Gastrocnemius medialis (tissue), 4 donors: Measurements from ENCODE around the gene SOSTDC1. TPM values are rescaled to one million over a fixed set of nuclear protein-coding genes. Genes with fewer than 3 reads are reported as not detected.

ENCODE experiments used
- ATAC-seq, 2 donors: fragments of 150-250 bp; one replicate each; pipeline ENCODE4 v1.9.1; 2016
- DNase-seq, 2 donors: peaks; one replicate each; pipeline ENCODE4 v3.0.0-alpha.2; 2019
- H3K27ac ChIP-seq, 4 donors: fragments of 200-600 bp; sonication (generic); 1 replicate in 1 of 4; 2 replicates in 3 of 4; pipeline ENCODE4 v1.5.1; 2016 to 2018; ENCODE audit warnings: mild to moderate bottlenecking in 2 of 4, moderate library complexity in 1 of 4
- H3K27me3 ChIP-seq, 3 donors: fragments of 200-600 bp; sonication (generic) in 2 of 3; 1 replicate in 1 of 3; 2 replicates in 2 of 3; pipeline versions ENCODE4 v1.5.1 to v1.6.0; 2016 to 2019; ENCODE audit warnings: mild to moderate bottlenecking in 1 of 3, moderate library complexity in 1 of 3
- H3K36me3 ChIP-seq, 2 donors: fragments of 200-600 bp; sonication (generic) in 1 of 2; one replicate each; pipeline ENCODE4 v1.5.1; 2017 to 2018
- H3K4me1 ChIP-seq, 2 donors: fragments of 200-600 bp; sonication (generic) in 1 of 2; one replicate each; pipeline ENCODE4 v1.5.1; 2016 to 2017; ENCODE audit warnings: mild to moderate bottlenecking in 2 of 2
- H3K4me3 ChIP-seq, 4 donors: fragments of 200-600 bp; sonication (generic) in 3 of 4; 1 replicate in 1 of 4; 2 replicates in 3 of 4; pipeline ENCODE4 v1.5.1; 2016 to 2019; ENCODE audit warnings: mild to moderate bottlenecking in 2 of 4
- H3K9me3 ChIP-seq, 3 donors: fragments of 200-600 bp; sonication (generic) in 2 of 3; 1 replicate in 1 of 3; 2 replicates in 2 of 3; pipeline ENCODE4 v1.5.1; 2016 to 2019
- POLR2A ChIP-seq, 2 donors: fragments of 450-650 bp; IDR thresholded peaks; one replicate each; pipeline ENCODE4 v1.6.1; 2017; ENCODE audit warnings: antibody characterized with exemption in 2 of 2, mild to moderate bottlenecking in 2 of 2, moderate library complexity in 2 of 2
- in situ Hi-C, 4 donors: fragments of 200-750 bp; cut with MboI; loops; one replicate each; pipeline versions ENCODE4 v1.15.0 to v1.8.0; 2017; ENCODE audit warnings: low sequenced_read_pairs in 4 of 4
- intact Hi-C: fragments of 100-400 bp; cut with DNase I; formaldehyde crosslinking; loops from one replicate; pipeline ENCODE4 v1.15.1; 2023; ENCODE audit warnings: low total_unique reads
- total RNA-seq, 4 donors: library from RNA; depleted of rRNA; stranded (reverse); fragments of >200 nt; gene quantifications; one replicate each; pipeline versions ENCODE4 v1.1.0 to v1.2.3, GENCODE V29; 2016
- TF ChIP-seq, protein P1 (sequence below), 5 experiments: fragments of 450-650 bp in 3 of 5; fragments of 200-600 bp in 2 of 5; sonication (generic) in 2 of 5; IDR thresholded peaks in 4 of 5; conservative IDR thresholded peaks in 1 of 5; 1 replicate in 4 of 5; 2 replicates in 1 of 5; pipeline ENCODE4 v1.5.1; 2016 to 2019; ENCODE audit warnings: antibody characterized with exemption in 5 of 5, mild to moderate bottlenecking in 3 of 5, moderate library complexity in 3 of 5

The SOSTDC1 gene
- total RNA-seq, 4 donors from 2014 or later, result not detected

DNA sequence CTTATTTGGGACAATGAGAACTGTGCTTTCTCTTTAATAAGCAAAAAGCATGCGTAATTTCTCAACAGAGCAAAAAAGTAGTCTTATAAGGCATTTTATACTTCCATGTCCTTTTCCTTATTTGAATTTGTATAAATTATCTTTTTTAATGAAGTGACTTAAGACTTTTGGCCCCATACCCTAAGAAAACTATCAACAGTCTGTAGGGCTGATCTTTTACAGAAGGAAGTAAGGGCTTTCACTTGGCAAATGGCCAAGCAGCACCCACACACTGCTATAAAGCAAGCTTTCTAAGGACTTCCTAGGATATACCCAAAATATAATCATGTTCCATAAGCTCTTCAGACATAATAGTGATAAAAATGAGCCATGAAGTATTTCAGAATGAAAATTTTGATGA lies 47.6 kb downstream of the SOSTDC1 start:
- ATAC-seq (no peak), DNase-seq (no peak)
- TF ChIP-seq, protein P1, sequence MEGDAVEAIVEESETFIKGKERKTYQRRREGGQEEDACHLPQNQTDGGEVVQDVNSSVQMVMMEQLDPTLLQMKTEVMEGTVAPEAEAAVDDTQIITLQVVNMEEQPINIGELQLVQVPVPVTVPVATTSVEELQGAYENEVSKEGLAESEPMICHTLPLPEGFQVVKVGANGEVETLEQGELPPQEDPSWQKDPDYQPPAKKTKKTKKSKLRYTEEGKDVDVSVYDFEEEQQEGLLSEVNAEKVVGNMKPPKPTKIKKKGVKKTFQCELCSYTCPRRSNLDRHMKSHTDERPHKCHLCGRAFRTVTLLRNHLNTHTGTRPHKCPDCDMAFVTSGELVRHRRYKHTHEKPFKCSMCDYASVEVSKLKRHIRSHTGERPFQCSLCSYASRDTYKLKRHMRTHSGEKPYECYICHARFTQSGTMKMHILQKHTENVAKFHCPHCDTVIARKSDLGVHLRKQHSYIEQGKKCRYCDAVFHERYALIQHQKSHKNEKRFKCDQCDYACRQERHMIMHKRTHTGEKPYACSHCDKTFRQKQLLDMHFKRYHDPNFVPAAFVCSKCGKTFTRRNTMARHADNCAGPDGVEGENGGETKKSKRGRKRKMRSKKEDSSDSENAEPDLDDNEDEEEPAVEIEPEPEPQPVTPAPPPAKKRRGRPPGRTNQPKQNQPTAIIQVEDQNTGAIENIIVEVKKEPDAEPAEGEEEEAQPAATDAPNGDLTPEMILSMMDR (IDR thresholded peaks at IDR 0.05 in 4 of 5, conservative IDR thresholded peaks at IDR 0.05 in 1 of 5), result no peak
- TF ChIP-seq POLR2A (IDR thresholded peaks at IDR 0.05), result no peak
- H3K36me3 ChIP-seq, result no peaks in the 10 kb centered on the region
- in situ Hi-C loops (loop anchor here in 1 of 4 donors (25.0 kb wide), 1 partner anchor 494 kb away; no protein-coding TSS in a partner anchor), intact Hi-C loops (no loop called here)
- no peak overlapping the region for H3K27ac ChIP-seq
- H3K9me3 ChIP-seq, result no peaks in the 10 kb centered on the region
- no peak overlapping the region for H3K4me3 ChIP-seq
- H3K27me3 ChIP-seq, result no peaks in the 10 kb centered on the region
- H3K4me1 ChIP-seq, result peaks cover 15% of the 10 kb centered on the region in 2 donors

GRCh38 chr7:16416289-16417282 lies 49.0 kb downstream of the SOSTDC1 start:
- no peak for TF ChIP-seq POLR2A (IDR thresholded peaks at IDR 0.05)
- TF ChIP-seq, protein P1 (IDR thresholded peaks at IDR 0.05 in 4 of 5, conservative IDR thresholded peaks at IDR 0.05 in 1 of 5), result no peak
- no peak for ATAC-seq
- Histone ChIP-seq H3K27me3 (no peaks in the 10 kb centered on the region), H3K36me3 (no peaks in the 10 kb centered on the region), H3K4me3 (no peak overlapping the region), H3K9me3 (no peaks in the 10 kb centered on the region), H3K27ac (no peak overlapping the region), H3K4me1 (peaks cover 6% of the 10 kb centered on the region in 2 donors)
- intact Hi-C loops, result no loop called here
- in situ Hi-C loops, result loop anchor here in 1 of 4 donors (25.0 kb wide), 1 partner anchor 496 kb away; no protein-coding TSS in a partner anchor
- no peak for DNase-seq

GRCh38 chr7:16412274-16413254 lies 53.0 kb downstream of the SOSTDC1 start:
- in situ Hi-C loops, result loop anchor here in 1 of 4 donors (25.0 kb wide), 1 partner anchor 500 kb away; no protein-coding TSS in a partner anchor
- H3K36me3 ChIP-seq, result no peaks in the 10 kb centered on the region
- H3K27me3 ChIP-seq, result no peaks in the 10 kb centered on the region
- no peaks in the 10 kb centered on the region for H3K4me1 ChIP-seq
- no peak for DNase-seq
- no peak overlapping the region for H3K4me3 ChIP-seq
- no peak overlapping the region for H3K27ac ChIP-seq
- TF ChIP-seq, protein P1 (IDR thresholded peaks at IDR 0.05 in 4 of 5, conservative IDR thresholded peaks at IDR 0.05 in 1 of 5), result no peak
- TF ChIP-seq POLR2A (IDR thresholded peaks at IDR 0.05), result no peak
- no peak for ATAC-seq
- intact Hi-C loops, result no loop called here
- H3K9me3 ChIP-seq, result no peaks in the 10 kb centered on the region

Other genes starting within 250 kb of the SOSTDC1 start
- 1 to 10 TPM; 1.2 to 4.9 (median 2.4) TPM for gene CRPPA, start 44.2 kb downstream of the SOSTDC1 start, total RNA-seq
- not detected for gene LRRC72, start 61.1 kb upstream of the SOSTDC1 start, total RNA-seq
- gene ANKMY2, start 180.0 kb upstream of the SOSTDC1 start, total RNA-seq, result 10 to 100 TPM in 1 of 4 donors, 1 to 10 TPM in 3; 7.9 to 16.2 (median 8.6) TPM
- 100 to 1,000 TPM in 3 of 4 donors, 10 to 100 TPM in 1; 86.6 to 145 (median 123) TPM for gene BZW2, start 180.4 kb upstream of the SOSTDC1 start, total RNA-seq